ENCODE data around the gene GMPR2. TPM values are rescaled to one million over a fixed set of nuclear protein-coding genes. Genes with fewer than 3 reads are reported as not detected.

GMPR2 gene
- total and polyA plus RNA-seq, 2 experiments from 2014 or later: 60.6 to 70.6 TPM

DNA sequence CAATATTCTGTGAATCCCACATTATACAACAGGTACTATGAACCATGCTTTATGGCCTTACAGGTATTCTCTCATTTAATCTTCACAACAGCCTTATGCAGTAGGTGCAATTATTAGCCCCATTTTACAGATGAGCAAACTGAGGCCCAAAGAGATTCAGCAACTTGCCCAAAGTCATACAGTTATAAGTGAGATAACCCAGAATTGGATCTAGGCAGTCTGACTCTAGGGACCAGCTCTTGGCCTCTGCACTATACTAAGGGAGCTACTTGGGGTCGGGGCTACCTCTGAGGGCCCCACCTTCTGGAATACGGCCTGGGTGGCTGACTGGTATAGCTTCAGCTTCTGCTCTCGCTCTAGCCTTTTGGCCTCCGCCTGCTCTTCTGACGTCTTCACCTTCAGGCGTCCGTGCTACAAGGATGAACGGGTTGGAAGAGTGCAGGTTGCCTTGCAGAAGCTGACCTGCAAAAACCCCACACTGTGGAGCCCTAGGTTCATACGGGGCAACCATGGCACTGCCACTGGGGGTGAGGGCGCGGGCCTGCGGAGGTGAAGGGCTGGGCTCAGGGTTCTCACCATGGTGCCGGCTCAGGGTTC lies 37.9 kb downstream of the GMPR2 start:
- ATAC-seq: peak; percentile 37; the same call in 2 of the 3 replicates
- H3K27me3 Mint-ChIP-seq (ENCODE audit: insufficient read depth, low read depth, poor library complexity): peaks cover 9% of the 10 kb centered on the region
- peak overlapping the region; percentile 95; the same call in 1 of the 2 replicates for H3K27ac ChIP-seq (ENCODE audit: low read depth)

DNA sequence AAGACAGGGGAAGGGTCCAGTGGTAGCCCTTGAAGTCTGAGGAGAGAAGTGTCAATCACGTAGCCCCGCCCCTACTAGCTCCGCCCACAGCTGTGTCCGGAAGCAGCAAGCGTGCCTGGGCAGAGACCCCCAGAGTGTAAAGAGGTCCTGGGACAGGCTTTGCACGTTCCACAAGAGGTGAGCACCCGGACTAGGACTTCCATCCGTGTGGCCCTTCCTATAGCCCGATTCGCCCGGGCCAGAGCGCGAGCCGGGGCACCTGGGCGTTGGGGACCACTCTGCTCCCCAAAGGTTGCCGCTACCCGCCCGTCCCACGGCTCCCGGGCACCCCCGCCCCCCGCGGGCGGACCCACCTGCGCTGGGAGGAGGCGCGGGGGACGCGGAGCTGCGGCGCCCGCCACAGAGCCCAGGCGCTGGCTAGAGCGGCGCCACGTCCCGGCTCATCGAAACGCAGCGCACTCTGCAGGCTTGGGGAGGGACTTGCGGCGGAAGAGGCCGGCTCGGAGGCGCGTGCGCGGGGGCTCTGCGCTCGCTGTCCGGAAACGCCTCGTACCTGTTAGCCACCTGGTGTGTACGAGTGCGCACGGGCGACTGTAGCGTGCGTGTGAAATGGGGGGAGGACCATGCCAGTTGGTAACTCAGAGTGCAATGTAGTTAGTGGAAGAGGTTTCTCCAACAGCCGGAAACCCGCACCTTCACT lies 38.6 kb downstream of the GMPR2 start, which contains the start of gene RABGGTA:
TSS of gene RABGGTA (minus strand) at position 464 of the 700 bp plus-strand sequence. CDS start 482 bp downstream, outside the sequence.
- Histone ChIP-seq H3K9me2 (ENCODE audit: insufficient read depth) (no peaks in the 10 kb centered on the region), H3K4me1 (ENCODE audit: insufficient read depth) (peaks cover 16% of the 10 kb centered on the region), H3F3A (replicated peaks; ENCODE audit: low read depth) (peaks cover 11% of the 10 kb centered on the region; the same call in 1 of the 2 replicates), H4K20me1 (replicated peaks; ENCODE audit: insufficient read depth) (no peaks in the 10 kb centered on the region), H3K4me2 (peak within 1 kb of the TSS; percentile 84), H3K4me3 (peak within 1 kb of the TSS; percentile 86), H3K36me3 (ENCODE audit: insufficient read depth) (no peaks in the 10 kb centered on the region), H3K79me2 (replicated peaks; ENCODE audit: insufficient read depth) (no peaks in the 10 kb centered on the region; the same call in 1 of the 2 replicates), H3K27ac (ENCODE audit: low read depth) (peak within 1 kb of the TSS; percentile 95), H2AFZ (peak within 1 kb of the TSS; percentile 93), H3K27me3 (ENCODE audit: insufficient read depth) (no peaks in the 10 kb centered on the region)
- ATAC-seq (peak; percentile 94), DNase-seq (ENCODE audit: low spot score) (peak; percentile 94)
- Mint-ChIP-seq H3K4me1 (peaks cover 22% of the 10 kb centered on the region), H3K27ac (peak within 1 kb of the TSS; percentile 94), H3K4me3 (peak within 1 kb of the TSS; percentile 77), H3K27me3 (ENCODE audit: insufficient read depth, low read depth, poor library complexity) (peaks cover 8% of the 10 kb centered on the region), H3K36me3 (ENCODE audit: low read depth) (peaks cover 6% of the 10 kb centered on the region; the same call in 2 of the 3 replicates), H3K9me3 (no peaks in the 10 kb centered on the region; the same call in 2 of the 3 replicates)
- peak; percentile 90 for TF ChIP-seq POLR2AphosphoS5 (IDR thresholded peaks at IDR 0.05; ENCODE audit: low read depth)
- TF ChIP-seq, protein P1, sequence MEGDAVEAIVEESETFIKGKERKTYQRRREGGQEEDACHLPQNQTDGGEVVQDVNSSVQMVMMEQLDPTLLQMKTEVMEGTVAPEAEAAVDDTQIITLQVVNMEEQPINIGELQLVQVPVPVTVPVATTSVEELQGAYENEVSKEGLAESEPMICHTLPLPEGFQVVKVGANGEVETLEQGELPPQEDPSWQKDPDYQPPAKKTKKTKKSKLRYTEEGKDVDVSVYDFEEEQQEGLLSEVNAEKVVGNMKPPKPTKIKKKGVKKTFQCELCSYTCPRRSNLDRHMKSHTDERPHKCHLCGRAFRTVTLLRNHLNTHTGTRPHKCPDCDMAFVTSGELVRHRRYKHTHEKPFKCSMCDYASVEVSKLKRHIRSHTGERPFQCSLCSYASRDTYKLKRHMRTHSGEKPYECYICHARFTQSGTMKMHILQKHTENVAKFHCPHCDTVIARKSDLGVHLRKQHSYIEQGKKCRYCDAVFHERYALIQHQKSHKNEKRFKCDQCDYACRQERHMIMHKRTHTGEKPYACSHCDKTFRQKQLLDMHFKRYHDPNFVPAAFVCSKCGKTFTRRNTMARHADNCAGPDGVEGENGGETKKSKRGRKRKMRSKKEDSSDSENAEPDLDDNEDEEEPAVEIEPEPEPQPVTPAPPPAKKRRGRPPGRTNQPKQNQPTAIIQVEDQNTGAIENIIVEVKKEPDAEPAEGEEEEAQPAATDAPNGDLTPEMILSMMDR (conservative IDR thresholded peaks at IDR 0.05; ENCODE audit: low read depth in 2 of 2): peak; percentile 60 to 82
- TF ChIP-seq CREB1 (CRISPR knock-in tag; IDR thresholded peaks at IDR 0.05; ENCODE audit: low read depth): peak; percentile 82
- TF ChIP-seq, protein P2, sequence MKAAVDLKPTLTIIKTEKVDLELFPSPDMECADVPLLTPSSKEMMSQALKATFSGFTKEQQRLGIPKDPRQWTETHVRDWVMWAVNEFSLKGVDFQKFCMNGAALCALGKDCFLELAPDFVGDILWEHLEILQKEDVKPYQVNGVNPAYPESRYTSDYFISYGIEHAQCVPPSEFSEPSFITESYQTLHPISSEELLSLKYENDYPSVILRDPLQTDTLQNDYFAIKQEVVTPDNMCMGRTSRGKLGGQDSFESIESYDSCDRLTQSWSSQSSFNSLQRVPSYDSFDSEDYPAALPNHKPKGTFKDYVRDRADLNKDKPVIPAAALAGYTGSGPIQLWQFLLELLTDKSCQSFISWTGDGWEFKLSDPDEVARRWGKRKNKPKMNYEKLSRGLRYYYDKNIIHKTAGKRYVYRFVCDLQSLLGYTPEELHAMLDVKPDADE (IDR thresholded peaks at IDR 0.05): 0 out of 2 replicates have a peak, but pooled peaks have one; percentile 45
- TF ChIP-seq EZH2phosphoT487 (IDR thresholded peaks at IDR 0.05; ENCODE audit: unreplicated experiment): no peak

More for the DNA sequence above, 37.9 kb downstream of the GMPR2 start:
- peak overlapping the region; percentile 77 for H3K4me3 Mint-ChIP-seq
- H3K36me3 Mint-ChIP-seq (ENCODE audit: low read depth): peaks cover 6% of the 10 kb centered on the region; the same call in 2 of the 3 replicates
- Histone ChIP-seq H2AFZ (peak overlapping the region; percentile 93), H3K27me3 (ENCODE audit: insufficient read depth) (no peaks in the 10 kb centered on the region), H3K79me2 (replicated peaks; ENCODE audit: insufficient read depth) (no peaks in the 10 kb centered on the region; the same call in 1 of the 2 replicates), H3K4me3 (peak overlapping the region; percentile 86), H4K20me1 (replicated peaks; ENCODE audit: insufficient read depth) (no peaks in the 10 kb centered on the region), H3K4me2 (peak overlapping the region; percentile 84), H3K9me2 (ENCODE audit: insufficient read depth) (no peaks in the 10 kb centered on the region), H3F3A (replicated peaks; ENCODE audit: low read depth) (peaks cover 11% of the 10 kb centered on the region; the same call in 1 of the 2 replicates), H3K4me1 (ENCODE audit: insufficient read depth) (peaks cover 16% of the 10 kb centered on the region), H3K36me3 (ENCODE audit: insufficient read depth) (no peaks in the 10 kb centered on the region)
- DNase-seq (ENCODE audit: low spot score): no peak
- peaks cover 22% of the 10 kb centered on the region for H3K4me1 Mint-ChIP-seq
- no peaks in the 10 kb centered on the region; the same call in 2 of the 3 replicates for H3K9me3 Mint-ChIP-seq
- no peak for TF ChIP-seq JUNB (IDR thresholded peaks at IDR 0.05; ENCODE audit: unreplicated experiment)
- TF ChIP-seq CREB1 (CRISPR knock-in tag; IDR thresholded peaks at IDR 0.05; ENCODE audit: low read depth): 0 out of 2 replicates have a peak, but pooled peaks have one; percentile 9
- TF ChIP-seq, protein P2 (IDR thresholded peaks at IDR 0.05): no peak
- H3K27ac Mint-ChIP-seq: peak overlapping the region; percentile 94
